ENCODE results near the gene ARHGAP8.

ARHGAP8 gene

GRCh38 chr22:44752285-44753188, at the start of gene ARHGAP8:
ARHGAP8 (plus strand) TSS chr22:44752575; CDS start chr22:44786528, 33,953 bp downstream.
- no peak for TF ChIP-seq CTCF (IDR thresholded peaks at IDR 0.05)
- H3K27ac ChIP-seq: no peak within 1 kb of the TSS
- no peak for DNase-seq (ENCODE audit: low spot score)
- peak within 1 kb of the TSS; percentile 32 for H3K4me3 ChIP-seq

- TF ChIP-seq CTCF (IDR thresholded peaks at IDR 0.05): no peak
- H3K27ac ChIP-seq: no peak overlapping the region
- no peak for DNase-seq (ENCODE audit: low spot score)
- H3K4me3 ChIP-seq: peak overlapping the region; percentile 77
These were observed 49.0 kb upstream of the ARHGAP8 start for GRCh38 chr22:44703255-44703870.

GRCh38 chr22:44704159-44705021, 48.0 kb upstream of the ARHGAP8 start:
- Histone ChIP-seq H3K4me3 (no peak overlapping the region), H3K27ac (no peak overlapping the region)
- DNase-seq (ENCODE audit: low spot score): no peak
- TF ChIP-seq CTCF (IDR thresholded peaks at IDR 0.05): no peak

- no peak overlapping the region for H3K27ac ChIP-seq
- DNase-seq (ENCODE audit: low spot score): no peak
- no peak for TF ChIP-seq CTCF (IDR thresholded peaks at IDR 0.05)
- H3K4me3 ChIP-seq: no peak overlapping the region
These were observed 47.4 kb upstream of the ARHGAP8 start for GRCh38 chr22:44705022-44705297.

GRCh38 chr22:44706488-44706887, 45.9 kb upstream of the ARHGAP8 start:
- Histone ChIP-seq H3K27ac (no peak overlapping the region), H3K4me3 (no peak overlapping the region)
- TF ChIP-seq CTCF (IDR thresholded peaks at IDR 0.05): no peak
- DNase-seq (ENCODE audit: low spot score): no peak

GRCh38 chr22:44707178-44707577, 45.2 kb upstream of the ARHGAP8 start:
- no peak for DNase-seq (ENCODE audit: low spot score)
- no peak overlapping the region for H3K4me3 ChIP-seq
- no peak for TF ChIP-seq CTCF (IDR thresholded peaks at IDR 0.05)
- H3K27ac ChIP-seq: no peak overlapping the region

Data from coronary artery (tissue), 2 donors.